GM21447 (cell line): ENCODE results near the gene SPAG7.
A peak's percentile ranks its signal among the peaks of the same experiment; 100 is the strongest.

Experiments
- ATAC-seq: cut with Tn5 transposase; IDR thresholded peaks from one replicate; pipeline ENCODE4 v1.9.1; 2021; ENCODE audit not compliant: unreplicated experiment

The SPAG7 gene, protein sequence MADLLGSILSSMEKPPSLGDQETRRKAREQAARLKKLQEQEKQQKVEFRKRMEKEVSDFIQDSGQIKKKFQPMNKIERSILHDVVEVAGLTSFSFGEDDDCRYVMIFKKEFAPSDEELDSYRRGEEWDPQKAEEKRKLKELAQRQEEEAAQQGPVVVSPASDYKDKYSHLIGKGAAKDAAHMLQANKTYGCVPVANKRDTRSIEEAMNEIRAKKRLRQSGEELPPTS

DNA sequence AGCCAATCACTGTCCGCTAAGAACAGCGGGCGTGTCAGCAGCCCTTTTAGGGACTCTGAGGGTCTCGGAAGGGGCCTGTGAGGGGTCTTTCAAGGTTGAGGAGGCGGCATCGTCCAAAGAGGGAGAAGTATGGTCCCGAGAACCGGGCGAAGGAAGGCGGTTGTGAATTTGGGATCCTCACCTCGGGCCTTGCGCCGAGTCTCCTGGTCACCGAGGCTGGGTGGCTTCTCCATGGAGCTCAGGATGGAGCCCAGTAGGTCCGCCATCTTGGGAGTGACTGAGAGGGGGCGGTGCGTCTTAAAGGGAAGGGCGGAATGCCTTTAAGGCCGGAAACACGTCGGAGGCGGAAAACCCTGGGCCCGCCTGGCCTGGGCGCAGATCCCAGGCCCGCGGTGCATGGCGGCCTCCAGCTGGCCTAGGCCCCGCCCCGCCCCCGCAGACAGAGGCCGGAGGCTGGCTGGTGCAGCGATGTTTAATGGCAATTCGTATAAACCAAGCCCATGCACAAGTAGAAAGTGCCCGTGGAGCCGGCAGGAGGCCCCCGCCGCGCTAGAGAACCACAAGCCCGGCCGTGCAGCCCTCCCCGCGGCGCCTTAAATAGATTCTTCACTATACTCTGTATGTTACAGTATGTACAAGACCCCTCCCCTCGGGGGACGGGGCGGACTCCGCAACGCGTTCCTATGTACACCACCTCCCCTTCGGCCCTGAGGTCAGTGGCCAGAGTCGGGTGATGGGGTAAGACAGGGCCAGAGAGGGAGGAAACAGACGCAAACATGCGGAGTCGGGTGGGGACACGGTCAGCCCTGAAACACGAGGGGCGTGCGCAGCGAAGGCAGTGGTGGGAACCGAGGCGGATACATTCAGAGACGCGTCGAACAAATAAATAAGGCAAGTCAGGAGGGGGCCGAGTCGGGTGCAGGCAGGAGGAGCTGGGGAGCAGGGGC, at the start of gene SPAG7:
Gene SPAG7 (minus strand): TSS at position 279 of the 947 bp plus-strand sequence. CDS start 13 bp downstream, at position 266.
- ATAC-seq = peak; percentile 56

DNA sequence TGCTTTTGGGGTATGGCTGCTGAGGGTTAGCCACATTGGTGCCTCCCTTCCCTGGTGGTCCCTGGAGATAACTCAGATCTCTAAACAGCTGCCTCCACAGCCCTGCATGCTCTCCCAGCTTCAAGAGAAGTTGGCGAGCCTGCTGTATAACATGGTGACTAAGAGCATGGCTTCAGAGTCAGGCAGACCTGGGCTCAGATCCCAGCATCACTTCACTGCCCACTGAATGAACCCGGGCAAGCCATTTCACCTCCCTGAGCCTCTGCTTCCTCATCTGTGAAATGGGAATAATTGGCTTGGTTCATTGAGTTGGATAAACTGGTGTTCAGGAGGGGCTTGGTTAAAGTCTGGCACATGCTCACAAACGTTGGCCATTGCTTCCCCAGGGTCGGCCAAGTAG, 46.7 kb upstream of the SPAG7 start:
- ATAC-seq = no peak

DNA sequence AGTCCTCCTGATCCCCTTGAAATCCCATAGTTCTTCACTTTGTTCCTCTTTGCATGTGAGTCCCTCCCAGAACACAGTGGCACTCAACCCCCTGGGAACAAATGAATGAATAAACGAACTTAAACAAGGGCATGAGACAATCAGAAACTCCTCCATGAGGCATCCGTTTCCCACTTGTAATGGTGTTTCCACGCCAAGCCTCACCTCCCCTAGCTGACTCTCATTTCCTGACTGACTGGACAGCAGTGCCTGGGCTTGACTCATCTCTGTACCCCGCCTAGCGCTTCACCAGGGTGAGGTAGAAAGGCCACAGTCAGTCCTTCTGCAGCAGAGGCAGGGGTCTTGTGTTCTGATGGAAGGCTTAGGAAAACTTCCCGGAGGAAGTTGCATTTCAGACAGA, 44.3 kb upstream of the SPAG7 start:
- ATAC-seq = peak; percentile 56

DNA sequence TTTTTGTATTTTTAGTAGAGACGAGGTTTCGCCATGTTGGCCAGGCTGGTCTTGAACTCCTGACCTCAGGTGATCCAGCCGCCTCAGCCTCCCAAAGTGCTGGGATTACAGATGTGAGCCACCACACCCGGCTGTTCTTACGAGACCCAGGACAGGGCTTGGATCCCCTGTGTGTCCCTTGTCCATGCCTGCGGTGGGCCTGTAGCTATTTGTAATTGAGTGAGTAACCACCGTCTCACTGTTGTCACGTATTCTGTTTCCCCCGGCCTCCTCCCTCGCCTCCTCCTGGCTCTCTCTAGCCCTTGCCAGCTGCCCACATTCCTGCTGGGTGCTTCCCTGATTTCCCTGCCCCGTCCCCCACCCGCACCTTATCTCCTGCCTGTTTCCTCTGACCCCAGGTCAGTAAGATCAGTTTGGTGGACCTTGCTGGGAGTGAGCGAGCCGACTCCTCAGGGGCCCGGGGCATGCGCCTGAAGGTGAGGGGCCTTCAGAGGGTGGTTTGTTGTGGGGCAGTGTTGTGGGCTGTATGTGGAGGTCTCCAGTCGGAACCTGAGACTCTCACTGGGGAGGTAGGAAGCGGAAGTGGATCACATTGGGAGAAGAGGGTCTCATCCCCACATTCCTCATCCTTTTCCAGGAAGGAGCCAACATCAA, 35.7 kb upstream of the SPAG7 start:
- ATAC-seq = no peak

DNA sequence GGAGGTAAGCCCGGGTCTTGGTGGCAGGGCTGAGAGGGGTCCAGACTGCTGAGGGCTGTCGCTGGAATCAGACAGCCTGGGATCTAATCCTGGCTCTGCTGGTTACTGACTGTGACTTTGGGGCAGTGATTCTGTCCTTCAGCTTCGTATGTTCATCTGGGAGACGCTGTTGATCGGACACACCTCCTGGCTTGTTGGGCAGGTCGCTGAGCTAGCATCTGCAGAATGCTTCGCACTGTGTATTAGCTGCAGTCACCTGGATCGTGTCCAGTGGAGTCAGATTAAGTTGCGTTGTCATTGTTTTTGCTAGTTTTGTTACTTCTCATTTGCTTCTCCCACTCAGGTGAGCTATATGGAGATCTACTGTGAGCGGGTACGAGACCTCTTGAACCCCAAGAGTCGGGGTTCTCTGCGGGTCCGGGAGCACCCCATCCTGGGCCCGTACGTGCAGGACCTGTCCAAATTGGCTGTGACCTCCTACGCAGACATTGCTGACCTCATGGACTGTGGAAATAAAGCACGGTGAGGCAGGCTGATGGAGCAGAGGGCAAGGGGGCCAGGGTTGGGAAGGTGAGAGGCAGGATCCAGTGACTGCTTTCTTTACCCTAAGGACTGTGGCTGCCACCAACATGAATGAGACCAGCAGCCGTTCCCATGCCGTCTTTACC, 34.6 kb upstream of the SPAG7 start:
- no peak for ATAC-seq

DNA sequence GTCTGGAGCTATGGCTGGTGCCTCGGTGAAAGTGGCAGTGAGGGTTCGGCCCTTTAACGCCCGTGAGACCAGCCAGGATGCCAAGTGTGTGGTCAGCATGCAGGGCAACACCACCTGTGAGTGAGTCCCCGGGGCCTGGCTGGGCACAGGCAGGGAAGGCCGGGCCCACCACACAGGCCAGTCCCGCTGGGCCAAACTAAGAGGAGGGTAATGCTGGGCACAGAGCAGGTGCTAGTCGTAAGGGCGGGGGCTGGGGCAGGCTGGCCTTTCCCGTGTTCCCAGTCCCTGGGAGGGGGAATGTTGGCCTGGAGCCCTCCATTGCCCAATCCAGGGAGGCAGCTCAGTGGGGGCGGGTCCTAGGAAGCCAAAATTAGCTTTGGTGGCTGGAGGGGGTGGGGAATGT, 32.6 kb upstream of the SPAG7 start:
- ATAC-seq = no peak

DNA sequence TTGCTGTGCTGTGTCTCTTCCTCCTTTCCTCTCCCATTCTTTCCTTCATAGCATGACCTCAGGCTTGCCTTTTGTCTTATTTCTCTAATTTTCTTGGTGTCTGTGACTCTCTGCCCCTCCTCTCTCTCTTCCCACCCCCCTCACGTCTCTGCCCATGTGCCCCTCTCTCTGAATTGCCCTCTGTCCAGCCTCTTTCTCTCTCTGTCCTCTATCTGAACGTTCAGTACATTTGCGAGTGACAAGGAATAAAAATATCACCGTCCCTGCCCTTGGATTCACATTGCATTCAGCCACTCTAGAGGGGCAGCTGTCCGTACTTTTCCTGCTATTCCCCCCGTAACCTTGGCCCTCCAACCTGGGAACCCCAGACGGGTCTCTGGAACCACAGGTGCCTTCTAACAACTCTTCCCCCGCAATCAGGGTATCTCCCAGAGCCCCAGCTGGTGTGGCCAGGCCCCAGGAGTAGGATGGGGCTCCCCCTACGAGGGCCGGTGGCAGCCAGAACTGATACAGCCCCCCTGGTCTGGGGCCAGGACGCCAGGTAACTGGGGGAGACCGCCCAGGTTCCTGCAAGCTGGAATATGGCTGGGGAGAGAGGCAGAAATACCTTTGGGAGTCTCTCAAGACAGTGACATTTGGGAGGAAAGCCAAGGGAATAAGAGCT, 31.9 kb upstream of the SPAG7 start:
- ATAC-seq = no peak

DNA sequence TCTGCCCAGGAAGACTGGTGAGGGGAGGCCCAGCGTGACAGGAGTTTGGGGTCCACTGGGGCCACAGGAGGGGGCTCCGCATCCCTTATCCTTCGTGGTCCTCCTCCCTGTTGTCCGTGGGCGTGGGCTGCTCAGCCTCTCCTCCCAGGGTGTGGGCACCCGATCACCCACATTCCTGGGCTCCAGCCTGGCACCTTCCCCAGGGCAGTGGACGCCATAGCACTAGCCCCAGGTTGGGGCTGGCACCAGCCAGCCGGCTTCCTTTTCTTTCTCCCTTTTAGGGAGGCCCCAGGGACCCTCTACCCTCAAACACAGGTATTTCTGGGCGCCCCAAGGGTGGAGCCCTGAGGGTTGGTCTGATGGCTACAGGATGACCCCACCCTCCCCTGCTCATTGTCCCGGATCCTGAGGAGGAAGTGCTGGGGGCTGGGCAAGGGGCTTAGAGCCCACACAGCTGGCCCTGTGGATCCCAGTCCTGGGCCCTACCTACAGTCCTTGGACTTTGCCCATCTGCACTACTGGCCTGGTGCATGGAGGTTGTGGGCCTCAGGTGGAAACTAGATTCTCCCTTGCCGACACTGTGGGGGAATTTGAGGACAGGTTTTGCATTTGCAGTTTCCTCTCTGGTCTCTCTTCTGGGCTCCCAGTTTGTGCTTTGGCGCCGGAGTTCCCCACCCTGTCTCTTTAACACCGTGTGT, 31.3 kb upstream of the SPAG7 start:
- no peak for ATAC-seq

DNA sequence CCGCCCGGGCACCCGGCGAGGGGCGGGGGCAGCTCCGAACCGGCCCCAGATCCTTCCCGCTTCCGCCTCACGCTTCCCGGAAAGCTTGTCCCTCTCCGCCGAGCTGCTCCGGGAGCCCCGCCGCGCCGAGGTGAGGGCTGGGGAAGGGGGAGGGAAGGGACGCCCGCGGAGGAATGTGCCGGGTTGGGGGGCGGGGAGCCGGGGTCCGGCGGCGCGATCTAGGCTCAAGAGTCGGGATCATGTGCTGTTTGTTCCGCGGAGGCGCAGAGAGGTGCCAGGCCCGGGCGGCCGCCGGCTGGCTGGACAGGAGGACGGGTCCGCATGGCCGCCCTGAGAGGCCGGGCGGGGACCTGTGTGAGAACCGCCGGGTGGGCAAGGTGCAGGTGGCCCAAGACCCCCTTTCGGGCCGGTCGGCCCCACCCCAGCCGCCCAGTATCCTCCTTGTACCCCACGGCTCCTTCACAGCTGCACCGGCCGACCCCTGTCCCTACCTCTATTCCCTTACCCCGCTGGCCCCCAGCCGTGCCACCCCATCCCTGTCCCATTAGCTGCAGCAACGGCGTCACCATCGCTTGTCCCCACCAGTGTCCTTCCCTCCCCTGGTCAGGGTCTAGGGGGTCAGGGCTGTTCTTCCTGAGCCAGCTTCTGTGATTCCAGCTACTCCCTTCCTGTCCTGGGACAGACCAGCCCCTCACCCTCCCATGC, 30.6 kb upstream of the SPAG7 start:
- peak; percentile 12 for ATAC-seq

DNA sequence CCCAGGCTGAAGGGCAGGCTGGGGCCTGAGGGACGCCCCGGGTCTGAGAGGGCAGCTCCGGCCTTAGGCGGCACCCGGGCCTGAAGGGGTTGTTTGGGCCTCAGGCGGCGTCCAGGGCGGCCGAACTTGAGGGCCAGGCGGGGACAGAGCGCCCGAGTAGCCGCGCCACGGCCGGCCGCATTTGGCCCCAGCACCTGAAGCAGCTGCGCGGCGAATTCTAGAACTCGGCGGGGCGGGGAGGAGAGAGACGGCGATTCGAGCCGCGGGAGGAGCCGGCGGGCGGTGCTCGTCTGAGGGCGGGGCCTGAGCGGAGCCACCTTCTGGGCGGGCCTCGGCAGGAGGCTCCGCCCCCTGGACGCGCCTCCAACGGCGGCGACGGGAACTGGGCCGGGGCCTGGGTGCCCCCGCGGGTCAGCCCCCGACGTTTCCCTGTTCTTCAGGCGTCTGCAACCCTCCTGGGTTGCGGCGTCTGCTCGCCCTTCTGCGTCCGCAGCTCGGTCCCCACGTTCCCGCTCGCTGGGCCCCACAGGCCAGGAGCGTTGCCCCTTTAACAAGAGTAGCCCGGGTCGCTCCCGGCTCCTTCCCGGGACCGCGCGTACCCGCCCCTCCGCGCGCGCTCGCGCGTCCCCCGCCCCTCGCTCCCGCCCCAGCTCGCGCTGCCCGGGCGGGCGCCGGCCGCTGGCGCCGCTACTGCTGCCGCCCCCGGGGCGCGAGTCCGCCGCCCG, 29.8 kb upstream of the SPAG7 start, which contains the start of the genes INCA1 and KIF1C:
Gene INCA1 (minus strand): TSS at position 221 of the 725 bp plus-strand sequence. CDS start 3,085 bp downstream, outside the sequence.
Gene KIF1C (plus strand): TSS at position 649 of the 725 bp plus-strand sequence. CDS start 2,297 bp downstream, outside the sequence.
- ATAC-seq = peak; percentile 65

DNA sequence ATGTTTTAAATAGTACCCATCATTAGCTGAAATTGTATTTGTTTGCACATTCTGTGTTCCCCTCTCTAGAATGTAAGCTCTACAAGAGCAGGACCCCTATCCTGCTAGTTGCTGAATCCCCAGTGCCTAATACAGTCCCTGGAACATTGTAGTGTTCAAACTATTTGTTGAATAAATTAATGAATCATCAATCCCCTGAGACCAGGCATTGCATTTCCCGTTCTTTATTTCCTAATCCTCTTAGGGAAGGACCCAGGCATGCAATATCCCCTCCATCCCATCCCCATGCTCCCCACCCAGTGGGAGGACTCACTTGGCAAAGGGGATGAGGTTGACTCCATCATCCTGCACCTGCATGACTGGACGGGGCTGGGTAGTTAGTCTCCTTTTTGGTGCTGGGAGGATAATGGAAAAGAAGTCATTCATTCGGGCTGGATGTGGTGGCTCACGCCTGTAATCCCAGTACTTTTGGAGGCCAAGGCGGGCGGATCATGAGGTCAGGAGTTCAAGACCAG, 26.5 kb upstream of the SPAG7 start:
- ATAC-seq = no peak

DNA sequence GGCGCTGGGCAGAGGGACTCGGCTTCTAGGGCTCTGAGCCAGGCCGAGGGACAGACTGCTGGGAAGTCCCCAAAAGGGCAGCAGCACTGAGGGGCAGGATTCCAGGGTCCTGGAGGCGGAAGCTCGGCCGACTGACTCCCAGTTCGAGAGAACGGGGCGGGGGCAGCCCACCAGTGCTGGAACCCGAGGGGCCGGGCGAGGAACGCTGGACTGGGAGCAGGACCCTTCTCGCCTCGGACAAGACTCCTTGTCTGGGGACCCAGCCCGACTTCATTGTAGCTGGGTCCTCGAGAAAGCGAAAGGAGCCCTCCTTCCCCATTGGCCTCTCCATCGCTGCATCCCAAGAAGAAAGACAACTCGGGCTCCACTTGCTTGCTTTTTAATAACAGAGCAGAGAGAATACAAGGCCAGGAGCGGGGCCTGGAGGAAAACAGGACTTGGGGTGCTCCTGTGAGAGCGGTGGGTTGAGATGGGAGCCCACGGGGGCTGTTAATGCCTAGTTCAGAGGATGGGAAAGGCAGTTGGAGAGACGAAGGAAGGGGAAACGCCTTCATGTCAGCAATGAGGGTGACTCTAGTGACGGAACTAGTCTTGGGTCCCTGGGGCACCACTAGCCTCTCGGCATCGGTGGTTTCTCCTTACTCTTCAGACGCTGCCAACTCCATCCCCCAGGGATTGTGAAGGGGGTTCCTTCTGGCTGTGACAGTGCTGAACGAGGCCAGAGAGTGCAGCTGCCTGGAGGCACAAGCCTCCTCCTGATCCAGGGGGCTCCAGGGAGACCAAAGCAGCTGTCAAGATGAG, 20.4 kb upstream of the SPAG7 start:
- ATAC-seq = no peak

DNA sequence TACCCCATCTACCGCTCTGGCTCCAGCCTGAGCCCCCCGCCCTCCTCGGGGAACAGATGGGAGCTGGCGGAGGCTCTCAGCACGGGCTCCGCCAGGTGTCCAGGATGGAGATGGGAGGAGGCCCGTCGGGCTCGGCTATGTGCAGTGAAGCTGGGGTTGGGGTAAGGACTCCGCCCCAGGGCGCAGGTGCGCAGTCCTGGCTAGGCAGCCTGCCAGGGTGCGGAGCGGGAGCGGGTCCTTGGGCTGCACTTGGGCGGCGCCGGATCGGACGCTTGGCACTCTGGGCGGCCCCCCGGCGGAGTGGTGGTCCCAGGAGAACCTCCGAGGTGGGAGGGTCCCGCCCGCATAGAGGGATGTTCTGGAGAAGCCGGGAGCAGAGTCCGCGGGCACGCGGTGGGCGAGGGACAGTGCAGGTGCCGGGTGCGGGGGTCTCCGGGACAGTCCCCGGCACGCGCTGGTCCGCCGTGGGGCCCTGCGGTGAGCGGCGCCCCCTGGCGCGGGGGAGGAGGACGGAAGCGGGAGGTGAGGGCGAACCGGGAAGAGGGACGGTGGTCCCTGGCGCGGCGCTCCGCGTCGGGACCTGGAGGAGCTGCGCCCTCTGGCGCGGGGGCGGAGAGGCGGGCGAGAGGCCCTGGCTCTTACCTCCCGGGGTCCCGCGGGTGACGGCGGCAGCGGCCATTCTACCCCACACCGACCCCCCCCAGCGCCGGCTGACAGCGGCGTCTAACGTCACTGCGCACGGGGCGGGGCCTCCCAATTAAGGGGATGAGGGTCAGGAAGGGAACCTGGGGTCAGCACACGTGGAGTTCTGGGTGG, 19.5 kb upstream of the SPAG7 start, which contains the start of gene CAMTA2:
Gene CAMTA2 (minus strand): TSS at position 725 of the 816 bp plus-strand sequence. CDS start 1,453 bp downstream, outside the sequence.
- peak; percentile 66 for ATAC-seq

DNA sequence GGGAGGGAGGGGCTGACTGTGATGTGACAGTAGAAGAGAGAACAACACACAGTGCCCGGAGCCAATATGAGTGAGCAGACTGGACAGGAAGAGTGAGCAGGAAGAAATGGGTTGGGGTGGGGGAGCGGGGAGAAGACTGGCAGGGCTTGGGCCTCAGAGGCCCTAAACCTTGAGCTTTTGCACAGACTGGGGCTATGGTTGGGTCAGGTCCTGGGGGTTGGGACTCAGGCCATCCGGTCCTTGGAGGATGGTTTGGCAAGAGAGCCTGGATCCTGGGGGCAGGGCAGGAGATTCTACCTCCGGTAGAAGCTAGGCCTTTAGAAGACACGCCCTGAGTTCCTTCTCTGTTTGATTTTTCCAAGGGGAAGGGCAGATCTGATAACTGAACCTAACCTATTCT, 18.8 kb upstream of the SPAG7 start:
- ATAC-seq = no peak

DNA sequence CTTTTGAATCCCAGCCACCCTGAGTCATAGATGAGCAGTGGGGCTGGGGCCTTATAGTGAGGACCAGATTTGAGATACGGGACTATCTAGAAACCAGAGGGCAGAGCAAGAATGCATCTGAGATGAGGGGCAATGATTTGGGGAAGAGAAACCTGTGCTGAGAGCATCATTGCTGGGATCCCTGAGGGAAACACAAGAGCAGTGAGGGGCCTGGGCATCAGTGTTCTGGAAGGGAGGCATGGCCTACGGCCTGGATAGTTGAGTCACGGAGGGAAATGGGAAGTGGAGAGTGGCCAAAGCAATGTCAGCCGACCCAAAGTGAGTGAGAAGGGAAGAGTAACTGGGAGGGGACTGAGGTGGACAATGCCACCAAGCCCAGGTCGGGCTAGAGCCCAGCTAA, 14.7 kb upstream of the SPAG7 start:
- no peak for ATAC-seq

DNA sequence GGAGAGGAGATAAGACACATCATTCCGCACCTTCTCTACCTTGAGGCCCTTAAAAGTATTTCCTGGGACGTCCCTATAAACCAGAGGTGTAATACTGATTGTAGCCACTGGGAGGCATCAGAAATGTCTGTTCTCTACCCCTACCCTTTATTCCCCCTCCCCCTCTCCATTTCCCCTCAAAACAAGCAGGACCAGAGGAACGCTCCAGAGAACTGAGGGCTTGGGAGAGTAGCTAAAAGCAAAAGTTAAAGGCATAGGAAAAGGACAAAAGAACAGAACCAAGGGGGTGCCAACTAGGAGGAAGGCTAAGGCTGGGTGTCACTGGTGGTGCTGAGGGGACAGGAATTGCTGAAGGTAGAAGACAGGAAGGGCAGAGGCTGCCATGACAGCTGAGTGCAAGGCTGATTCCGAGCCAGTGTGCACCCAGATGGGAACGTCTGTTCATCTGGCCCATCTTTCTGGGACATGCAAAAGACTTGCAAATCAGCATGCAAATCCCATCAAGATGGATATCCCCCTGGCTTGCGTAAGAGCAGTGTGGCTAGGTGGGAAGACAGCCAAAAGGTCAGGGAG, 13.1 kb upstream of the SPAG7 start:
- ATAC-seq = no peak
